Activated CD8-positive, alpha-beta memory T cell treated with anti-CD3 and anti-CD28 coated beads for 36 hours (primary cell): ENCODE results near the gene PAQR7. TPM values are rescaled to one million over a fixed set of nuclear protein-coding genes. Genes with fewer than 3 reads are reported as not detected.

ENCODE experiments used
- CTCF ChIA-PET: fragments of 350-600 bp; sonication (Branson Sonifier 250); formaldehyde crosslinking; loops from one replicate; lab custom pipeline; 2021; ENCODE audit warnings: antibody characterized with exemption; lab: Charles Lee
- POLR2A ChIA-PET: fragments of 350-600 bp; sonication (Branson Sonifier 250); formaldehyde crosslinking; loops from one replicate; lab custom pipeline; 2021; ENCODE audit warnings: antibody characterized with exemption; lab: Charles Lee
- total RNA-seq, 2 experiments: library from RNA; stranded (reverse); gene quantifications; one replicate each; pipeline ENCODE4 v1.2.3, GENCODE V29; 2021

The PAQR7 gene
- total RNA-seq, 2 experiments from 2014 or later = 8.9 to 10.3 TPM

DNA sequence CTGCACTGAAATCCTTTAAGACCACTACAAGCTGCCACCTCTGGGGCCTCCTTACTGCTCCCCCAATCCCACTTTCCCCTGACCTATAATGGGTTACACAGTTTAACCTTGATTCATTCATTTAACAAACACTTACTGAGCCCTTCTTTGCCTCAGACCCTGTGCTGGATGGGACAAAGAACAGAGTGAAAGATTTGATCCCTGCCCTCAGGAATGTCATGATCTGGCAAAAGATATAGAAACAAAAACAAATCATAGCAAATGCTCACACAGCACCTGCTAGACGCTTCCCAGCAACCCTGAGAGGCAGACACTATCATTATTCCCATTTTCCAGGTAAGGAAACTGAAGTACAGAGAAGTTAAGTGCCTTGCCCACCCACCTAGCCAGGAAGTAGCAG is 9.2 kb downstream of the PAQR7 start:
- CTCF ChIA-PET = no interaction called here
- POLR2A ChIA-PET = no interaction called here

DNA sequence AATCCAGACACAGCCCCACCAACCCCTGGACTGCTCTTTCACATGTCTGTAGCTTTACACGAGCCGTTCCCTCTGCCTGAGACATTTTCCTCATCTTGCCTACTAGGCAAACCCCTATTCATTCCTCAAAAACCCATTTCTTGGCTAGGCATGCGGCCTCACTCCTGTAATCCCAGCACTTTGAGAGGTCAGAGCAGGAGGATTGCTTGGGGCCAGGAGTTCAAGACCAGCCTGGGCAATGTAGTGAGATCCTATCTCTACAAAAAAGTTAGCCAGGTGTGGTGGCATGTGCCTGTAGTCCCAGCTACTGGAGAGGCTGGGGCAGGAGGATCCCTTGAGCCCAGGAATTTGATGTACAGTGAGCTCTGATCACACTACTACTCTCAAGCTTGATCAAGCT is 11.1 kb downstream of the PAQR7 start:
- CTCF ChIA-PET = interaction anchor here (0.7 kb wide), 1 partner anchor 399 kb away, joined by 3 read pairs; no protein-coding TSS in a partner anchor
- POLR2A ChIA-PET = interaction anchor here (0.6 to 0.9 kb wide), 2 partner anchors 12 to 24 kb away, joined by 3 to 7 read pairs; no protein-coding TSS in a partner anchor

- POLR2A ChIA-PET = no interaction called here
- CTCF ChIA-PET = no interaction called here
Measured at GRCh38 chr1:25863486-25864262, 11.8 kb downstream of the PAQR7 start.

DNA sequence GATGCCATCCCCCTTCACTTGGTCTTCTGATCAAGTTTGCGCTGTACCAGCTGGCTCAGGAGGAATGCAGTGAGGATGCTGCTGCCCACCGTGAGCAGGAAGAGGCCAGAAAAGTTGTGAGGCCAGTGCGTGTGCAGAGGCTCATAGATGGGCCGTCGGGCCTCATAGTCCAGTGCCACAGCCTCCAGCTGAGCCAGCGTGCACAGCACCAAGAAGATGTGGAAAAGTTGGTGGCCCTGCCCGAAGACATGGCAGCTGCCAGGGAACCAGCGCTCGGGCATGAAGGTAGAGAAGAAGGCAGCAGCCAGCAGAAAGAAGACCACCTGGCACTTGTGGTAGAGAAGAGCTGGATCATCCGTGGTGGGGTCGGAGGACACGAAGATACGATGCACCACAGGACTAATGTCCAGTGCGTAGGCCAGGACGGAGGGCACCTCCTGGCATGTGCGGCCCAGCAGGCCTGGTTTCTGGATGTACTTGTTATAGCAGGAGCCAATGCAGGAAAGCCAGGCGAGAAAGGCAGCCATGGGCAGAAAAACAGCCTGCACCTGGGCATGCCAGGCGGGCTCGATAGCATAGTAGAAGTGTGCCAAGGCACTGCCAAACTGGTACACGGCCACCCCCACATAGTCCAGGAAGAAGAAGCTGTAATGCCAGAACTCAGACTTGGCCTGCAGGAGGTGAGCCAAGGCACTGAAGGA is 12.6 kb downstream of the PAQR7 start:
- CTCF ChIA-PET = interaction anchor here (0.6 kb wide), 1 partner anchor 116 kb away, joined by 3 read pairs; no protein-coding TSS in a partner anchor
- POLR2A ChIA-PET = no interaction called here

- POLR2A ChIA-PET = no interaction called here
- CTCF ChIA-PET = interaction anchor here (0.6 to 0.7 kb wide), 2 partner anchors 27 to 634 kb away, joined by 3 to 4 read pairs; no protein-coding TSS in a partner anchor
Measured at GRCh38 chr1:25861316-25862286, 13.9 kb downstream of the PAQR7 start.

- ChIA-PET POLR2A (no interaction called here), CTCF (interaction anchor here (0.5 to 1.1 kb wide), 2 partner anchors 8 to 65 kb away, joined by 3 read pairs; no protein-coding TSS in a partner anchor)
Measured at GRCh38 chr1:25858906-25859789, 16.4 kb downstream of the PAQR7 start, which contains the start of gene AUNIP. TSS of gene AUNIP (minus strand) at chr1:25859457. CDS start at chr1:25859357, 100 bp downstream.

- ChIA-PET POLR2A (no interaction called here), CTCF (interaction anchor here (1.1 to 1.6 kb wide), 2 partner anchors 9 to 10 kb away, joined by 3 read pairs; no protein-coding TSS in a partner anchor)
Measured at GRCh38 chr1:25858494-25858893, 17.0 kb downstream of the PAQR7 start.

DNA sequence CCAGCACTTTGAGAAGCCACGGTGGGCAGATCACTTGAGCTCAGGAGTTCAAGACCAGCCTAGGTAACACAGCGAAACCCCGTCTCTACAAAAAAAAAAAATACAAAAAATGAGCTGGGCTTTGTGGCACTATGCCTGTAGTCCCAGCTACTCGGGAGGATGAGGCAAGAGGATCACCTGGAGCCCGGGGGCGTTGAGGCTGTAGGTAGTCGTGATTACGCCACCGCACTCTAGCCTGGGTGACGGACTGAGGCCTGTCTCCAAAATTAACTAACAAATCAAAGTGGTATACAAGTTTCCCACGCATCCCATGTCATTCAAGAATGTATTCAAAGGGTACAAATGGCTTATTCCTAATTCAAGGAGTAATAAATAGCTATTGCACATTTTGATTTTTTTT is 18.7 kb downstream of the PAQR7 start:
- CTCF ChIA-PET = interaction anchor here (1.3 to 1.6 kb wide), 2 partner anchors 11 to 38 kb away, joined by 3 read pairs; no protein-coding TSS in a partner anchor
- POLR2A ChIA-PET = no interaction called here

- ChIA-PET CTCF (interaction anchor here (0.6 kb wide), 1 partner anchor 23 kb away, joined by 3 read pairs; no protein-coding TSS in a partner anchor), POLR2A (interaction anchor here (0.6 kb wide), 1 partner anchor 434 kb away, joined by 4 read pairs; no protein-coding TSS in a partner anchor)
Measured at GRCh38 chr1:25854554-25854953, 21.0 kb downstream of the PAQR7 start.

DNA sequence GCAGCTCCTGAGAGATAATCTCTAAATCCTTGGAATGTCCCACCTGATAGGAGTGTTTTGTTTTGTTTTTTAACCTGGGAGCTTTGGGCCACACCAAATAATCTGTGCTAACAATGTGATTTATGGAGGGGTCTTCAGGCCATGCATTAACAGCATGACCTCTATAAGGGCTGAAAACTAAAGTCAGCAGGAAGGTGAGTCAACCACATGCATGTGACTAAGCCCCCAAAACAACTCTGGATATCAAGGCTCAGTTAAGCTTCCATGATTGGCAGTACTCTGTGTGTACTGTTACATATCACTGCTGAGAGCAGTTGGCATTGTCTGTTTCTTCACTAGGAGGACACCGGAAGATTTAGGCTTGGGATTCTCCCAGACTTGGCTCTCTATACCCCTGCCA is 27.0 kb downstream of the PAQR7 start:
- ChIA-PET POLR2A (no interaction called here), CTCF (no interaction called here)

DNA sequence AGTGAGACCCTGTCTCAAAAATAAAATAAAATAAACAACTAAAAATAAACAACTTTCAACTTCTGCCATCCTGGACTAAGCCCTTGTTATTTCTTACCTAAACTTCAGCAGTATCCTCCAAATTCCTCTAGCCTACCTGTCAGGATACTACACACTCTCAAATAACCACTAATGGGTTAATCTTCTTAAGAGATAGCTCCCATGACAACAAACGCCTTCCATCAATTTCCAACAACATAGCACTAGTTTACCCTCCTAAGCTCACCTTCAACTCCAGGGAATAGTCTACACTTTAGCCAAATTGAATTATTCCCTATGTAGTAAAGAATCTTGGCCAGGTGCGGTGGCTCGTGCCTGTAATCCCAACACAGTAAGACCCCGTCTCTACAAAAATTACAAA is 27.6 kb downstream of the PAQR7 start:
- ChIA-PET POLR2A (no interaction called here), CTCF (no interaction called here)

GRCh38 chr1:25845664-25846063 is 29.8 kb downstream of the PAQR7 start:
- ChIA-PET POLR2A (no interaction called here), CTCF (no interaction called here)

DNA sequence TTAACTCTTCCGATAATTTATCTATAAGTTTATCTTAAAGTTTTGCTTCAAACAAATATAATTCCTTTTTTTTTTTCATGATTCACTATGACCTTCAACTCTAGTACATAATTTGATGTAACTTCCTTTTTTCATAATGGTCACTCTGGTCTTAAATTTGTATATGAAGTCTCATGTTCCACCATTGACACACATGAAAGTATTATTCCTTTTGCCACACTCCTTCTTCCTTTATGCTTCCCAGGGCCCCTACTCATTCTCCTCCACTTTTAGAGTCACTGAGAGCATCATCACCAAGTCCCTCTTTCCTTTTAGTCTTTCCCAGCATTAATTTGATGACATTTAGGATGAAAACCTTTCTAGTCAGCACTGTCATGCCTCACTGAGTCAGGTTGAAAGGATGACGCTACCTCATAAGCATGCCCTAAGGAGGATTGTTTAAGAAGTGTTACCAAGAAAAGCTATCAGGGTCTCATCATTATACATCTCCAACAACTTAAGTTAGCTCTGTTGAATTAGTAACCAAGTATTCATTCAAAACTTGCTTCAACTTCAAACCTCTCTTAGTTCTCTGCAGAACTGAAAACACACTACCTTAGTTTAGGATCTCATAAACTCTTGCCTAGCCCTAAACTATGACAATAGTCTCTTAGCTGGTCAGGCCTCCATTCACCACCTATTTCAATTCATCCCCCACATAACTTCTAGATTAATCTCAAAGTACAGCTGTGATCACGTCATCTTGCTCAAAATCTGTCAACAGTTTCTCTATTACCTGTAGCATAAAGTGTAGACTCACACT is 30.8 kb downstream of the PAQR7 start:
- CTCF ChIA-PET = no interaction called here
- POLR2A ChIA-PET = no interaction called here

DNA sequence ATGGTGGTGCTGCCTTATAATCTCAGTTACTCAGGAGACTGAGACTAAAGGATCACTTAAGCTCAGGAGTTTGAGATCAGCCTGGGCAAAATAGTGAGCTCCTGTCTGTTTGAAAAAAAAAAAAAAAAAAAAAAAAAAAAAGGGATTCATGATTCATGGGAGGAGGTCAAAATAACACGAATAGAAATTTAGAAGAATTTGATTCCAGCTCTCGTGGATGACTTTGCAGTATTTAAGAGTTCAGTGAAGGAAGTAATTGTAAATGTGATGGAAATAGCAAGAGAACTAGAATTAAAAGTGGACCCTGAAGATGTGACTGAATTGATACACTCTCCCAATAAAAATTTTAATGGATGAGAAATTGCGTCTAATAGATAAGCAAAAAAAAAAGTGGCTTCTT is 32.0 kb downstream of the PAQR7 start:
- ChIA-PET CTCF (interaction anchor here (0.6 kb wide), 1 partner anchor 390 kb away, joined by 3 read pairs; no protein-coding TSS in a partner anchor), POLR2A (no interaction called here)

DNA sequence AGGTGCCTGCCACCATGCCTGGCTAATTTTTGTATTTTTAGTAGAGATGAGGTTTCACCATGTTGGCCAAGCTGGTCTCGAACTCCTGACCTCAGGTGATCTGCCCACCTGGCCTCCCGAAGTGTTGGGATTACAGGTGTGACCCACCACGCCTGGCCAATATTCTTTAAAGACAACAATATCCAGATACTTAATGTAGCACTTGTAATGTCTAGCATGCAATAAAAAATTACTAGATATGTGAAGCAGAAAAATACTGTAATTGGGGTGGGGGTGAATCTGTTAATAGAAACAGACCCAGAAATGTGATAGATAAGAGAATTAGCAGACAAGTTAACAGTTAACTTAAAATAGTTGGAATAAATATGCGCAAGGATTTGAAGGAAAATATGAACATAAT is 35.7 kb downstream of the PAQR7 start:
- POLR2A ChIA-PET = interaction anchor here (1.0 kb wide), 1 partner anchor 25 kb away, joined by 7 read pairs; no protein-coding TSS in a partner anchor
- CTCF ChIA-PET = interaction anchor here (0.8 to 1.5 kb wide), 3 partner anchors 36 to 324 kb away, joined by 3 read pairs; partner anchors contain the start of gene PAQR7

DNA sequence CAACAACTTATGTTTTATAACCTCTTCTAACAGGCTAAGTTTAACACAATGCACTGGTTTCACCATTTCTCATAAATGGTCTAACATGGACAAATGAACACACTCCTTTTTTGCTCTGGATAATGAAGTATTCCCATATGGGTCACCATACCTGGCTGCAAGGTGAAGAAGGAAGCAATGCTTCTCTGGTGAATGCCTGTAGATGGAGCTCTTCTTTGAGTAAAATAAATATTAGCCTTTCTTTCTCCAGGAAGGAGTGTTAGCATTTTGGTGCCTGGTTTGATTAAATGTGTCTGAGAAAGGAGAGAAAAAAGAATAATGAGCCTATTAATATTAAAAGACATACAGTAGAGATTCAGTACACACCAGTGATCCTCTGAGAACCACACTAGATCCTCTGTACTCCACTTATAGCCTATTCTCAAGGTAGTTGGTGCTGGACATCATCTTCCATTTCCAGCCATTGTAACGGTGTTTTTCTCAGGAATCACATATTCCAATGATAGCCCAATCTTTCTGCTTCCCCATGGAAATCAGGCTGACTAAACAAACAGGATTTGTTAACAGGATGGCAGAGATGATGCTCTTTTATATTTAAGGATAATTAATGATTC is 38.1 kb downstream of the PAQR7 start:
- POLR2A ChIA-PET = no interaction called here
- CTCF ChIA-PET = interaction anchor here (1.7 kb wide), 1 partner anchor 37 kb away, joined by 3 read pairs; no protein-coding TSS in a partner anchor
